Mucosa of rectum (tissue), 2 donors: ENCODE results near the gene CSTF2T.

Experiments
- H3K27ac ChIP-seq, 2 donors: one replicate each; pipeline ENCODE4 v1.7.0; 2013; ENCODE audit warnings: inconsistent platforms in 2 of 2, low read depth in 2 of 2, low read length in 2 of 2
- H3K27me3 ChIP-seq, 2 donors: one replicate each; pipeline ENCODE4 v1.7.0; 2013; ENCODE audit warnings: low read length in 2 of 2; ENCODE audit not compliant: control insufficient read depth in 2 of 2, insufficient read depth in 2 of 2
- H3K36me3 ChIP-seq, 2 donors: one replicate each; pipeline ENCODE4 v1.7.0; 2013; ENCODE audit warnings: low read length in 2 of 2; ENCODE audit not compliant: control insufficient read depth in 2 of 2, insufficient read depth in 2 of 2
- H3K4me1 ChIP-seq, 2 donors: one replicate each; pipeline ENCODE4 v1.7.0; 2013; ENCODE audit warnings: low read length in 2 of 2, mild to moderate bottlenecking in 1 of 2; ENCODE audit not compliant: control insufficient read depth in 2 of 2, insufficient read depth in 2 of 2
- H3K4me3 ChIP-seq, 2 donors: one replicate each; pipeline ENCODE4 v1.7.0; 2013; ENCODE audit warnings: low read length in 2 of 2
- H3K9ac ChIP-seq, 2 donors: one replicate each; pipeline ENCODE4 v1.7.0; 2013; ENCODE audit warnings: low read length in 2 of 2, low read depth in 1 of 2, mild to moderate bottlenecking in 1 of 2
- H3K9me3 ChIP-seq, 2 donors: one replicate each; pipeline ENCODE4 v1.7.0; 2013; ENCODE audit warnings: low read length in 2 of 2; ENCODE audit not compliant: control insufficient read depth in 2 of 2
- donor health status: healthy.
- donor health status: Normal muscosa, but diverticular disease.

CSTF2T gene

GRCh38 chr10:51716981-51717380 lies 17.6 kb upstream of the CSTF2T start:
- H3K4me1 ChIP-seq: no peaks in the 10 kb centered on the region
- no peak overlapping the region for H3K4me3 ChIP-seq
- no peaks in the 10 kb centered on the region for H3K27me3 ChIP-seq
- no peak overlapping the region for H3K27ac ChIP-seq
- H3K9ac ChIP-seq: no peak overlapping the region
- no peaks in the 10 kb centered on the region for H3K36me3 ChIP-seq
- H3K9me3 ChIP-seq: no peaks in the 10 kb centered on the region

GRCh38 chr10:51711519-51711891 lies 12.1 kb upstream of the CSTF2T start:
- Histone ChIP-seq H3K27ac (no peak overlapping the region), H3K9me3 (no peaks in the 10 kb centered on the region), H3K9ac (no peak overlapping the region), H3K4me3 (no peak overlapping the region), H3K27me3 (no peaks in the 10 kb centered on the region), H3K4me1 (no peaks in the 10 kb centered on the region), H3K36me3 (no peaks in the 10 kb centered on the region)

- Histone ChIP-seq H3K27ac (no peak overlapping the region), H3K9ac (no peak overlapping the region), H3K4me3 (no peak overlapping the region), H3K36me3 (no peaks in the 10 kb centered on the region), H3K4me1 (no peaks in the 10 kb centered on the region), H3K27me3 (no peaks in the 10 kb centered on the region), H3K9me3 (no peaks in the 10 kb centered on the region)
Measured at GRCh38 chr10:51709324-51709972, 10.1 kb upstream of the CSTF2T start.

- H3K27ac ChIP-seq: no peak overlapping the region
- H3K27me3 ChIP-seq: no peaks in the 10 kb centered on the region
- no peak overlapping the region for H3K9ac ChIP-seq
- no peaks in the 10 kb centered on the region for H3K9me3 ChIP-seq
- H3K36me3 ChIP-seq: no peaks in the 10 kb centered on the region
- no peaks in the 10 kb centered on the region for H3K4me1 ChIP-seq
- no peak overlapping the region for H3K4me3 ChIP-seq
Measured at GRCh38 chr10:51708609-51709008, 9.2 kb upstream of the CSTF2T start.

- Histone ChIP-seq H3K4me1 (no peaks in the 10 kb centered on the region), H3K9ac (no peak overlapping the region), H3K4me3 (no peak overlapping the region), H3K27me3 (no peaks in the 10 kb centered on the region), H3K9me3 (no peaks in the 10 kb centered on the region), H3K27ac (no peak overlapping the region), H3K36me3 (no peaks in the 10 kb centered on the region)
Measured at GRCh38 chr10:51707821-51708424, 8.5 kb upstream of the CSTF2T start.

- Histone ChIP-seq H3K9ac (no peak overlapping the region), H3K4me3 (no peak overlapping the region), H3K9me3 (no peaks in the 10 kb centered on the region), H3K36me3 (no peaks in the 10 kb centered on the region), H3K27ac (no peak overlapping the region), H3K4me1 (no peaks in the 10 kb centered on the region), H3K27me3 (no peaks in the 10 kb centered on the region)
Measured at GRCh38 chr10:51707392-51707791, 8.0 kb upstream of the CSTF2T start.

- no peaks in the 10 kb centered on the region for H3K9me3 ChIP-seq
- no peak overlapping the region for H3K4me3 ChIP-seq
- no peaks in the 10 kb centered on the region for H3K36me3 ChIP-seq
- H3K27ac ChIP-seq: no peak overlapping the region
- no peak overlapping the region for H3K9ac ChIP-seq
- no peaks in the 10 kb centered on the region for H3K4me1 ChIP-seq
- H3K27me3 ChIP-seq: no peaks in the 10 kb centered on the region
Measured at GRCh38 chr10:51706225-51706624, 6.8 kb upstream of the CSTF2T start.

- Histone ChIP-seq H3K27me3 (no peaks in the 10 kb centered on the region), H3K9me3 (no peaks in the 10 kb centered on the region), H3K4me1 (no peaks in the 10 kb centered on the region), H3K9ac (no peak overlapping the region), H3K4me3 (no peak overlapping the region), H3K27ac (no peak overlapping the region), H3K36me3 (no peaks in the 10 kb centered on the region)
Measured at GRCh38 chr10:51705774-51706173, 6.4 kb upstream of the CSTF2T start.

- Histone ChIP-seq H3K27me3 (no peaks in the 10 kb centered on the region), H3K27ac (peak overlapping the region; percentile 87 to 95), H3K4me3 (peak overlapping the region; percentile 94 to 95), H3K9me3 (no peaks in the 10 kb centered on the region), H3K9ac (peak overlapping the region; percentile 86 to 89), H3K36me3 (peaks cover 0 to 4% of the 10 kb centered on the region in 2 donors), H3K4me1 (peaks cover 12 to 18% of the 10 kb centered on the region in 2 donors)
Measured at GRCh38 chr10:51700228-51700817, 928 bp upstream of the CSTF2T start.

- Histone ChIP-seq H3K36me3 (peaks cover 0 to 4% of the 10 kb centered on the region in 2 donors), H3K27ac (peak overlapping the region; percentile 87 to 95), H3K9me3 (no peaks in the 10 kb centered on the region), H3K27me3 (no peaks in the 10 kb centered on the region), H3K9ac (peak overlapping the region; percentile 86 to 89), H3K4me3 (peak overlapping the region; percentile 94 to 95), H3K4me1 (peaks cover 12 to 18% of the 10 kb centered on the region in 2 donors)
Measured at GRCh38 chr10:51699145-51699474, 285 bp downstream of the CSTF2T start.
